ENCODE results near the gene ADCK1. TPM values are rescaled to one million over a fixed set of nuclear protein-coding genes. Genes with fewer than 3 reads are reported as not detected.

Gene ADCK1
- total and polyA plus RNA-seq, 2 of the 13 experiments (the other 11 are each of a cell fraction or from before 2014, with no cell fraction given), result 3.9 to 6.3 TPM

GRCh38 chr14:77760381-77761204 is 39.3 kb upstream of the ADCK1 start, which contains the start of gene SNW1 (continued):
- TF ChIP-seq ZBTB42 (CRISPR knock-in tag; IDR thresholded peaks at IDR 0.05) (no peak), HNRNPUL1 (IDR thresholded peaks at IDR 0.05; ENCODE audit: low read depth, low read length) (no peak), ZNF644 (CRISPR knock-in tag; IDR thresholded peaks at IDR 0.05; ENCODE audit: low read depth) (no peak), ZNF761 (CRISPR knock-in tag; conservative IDR thresholded peaks at IDR 0.05) (0 out of 2 replicates have a peak, but pooled peaks have one; percentile 53), KMT2A (CRISPR knock-in tag; IDR thresholded peaks at IDR 0.05) (peak; percentile 53; the same call in 1 of the 2 replicates), ZKSCAN5 (CRISPR knock-in tag; IDR thresholded peaks at IDR 0.05) (no peak), ZNF335 (CRISPR knock-in tag; IDR thresholded peaks at IDR 0.05) (peak; percentile 74; the same call in 1 of the 2 replicates), DNMT1 (CRISPR knock-in tag; IDR thresholded peaks at IDR 0.05) (0 out of 2 replicates have a peak, but pooled peaks have one; percentile 51), POGK (CRISPR knock-in tag; conservative IDR thresholded peaks at IDR 0.05) (peak; percentile 39; the same call in 1 of the 2 replicates), ZFP37 (CRISPR knock-in tag; IDR thresholded peaks at IDR 0.05; ENCODE audit: borderline replicate concordance) (no peak), POLR2G (IDR thresholded peaks at IDR 0.05; ENCODE audit: low read depth, low read length) (peak; percentile 89), CENPT (CRISPR knock-in tag; IDR thresholded peaks at IDR 0.05; ENCODE audit: low read depth) (no peak), HIC2 (CRISPR knock-in tag; IDR thresholded peaks at IDR 0.05; ENCODE audit: low read depth) (no peak), SP1 (IDR thresholded peaks at IDR 0.05) (no peak), SP1 (CRISPR knock-in tag; IDR thresholded peaks at IDR 0.05) (no peak; the same call in 1 of the 2 replicates), IRF2 (CRISPR knock-in tag; IDR thresholded peaks at IDR 0.05) (peak; percentile 50), ZNF12 (CRISPR knock-in tag; IDR thresholded peaks at IDR 0.05) (no peak), ZBTB20 (CRISPR knock-in tag; IDR thresholded peaks at IDR 0.05; ENCODE audit: borderline replicate concordance, low read depth) (no peak), YY1 (IDR thresholded peaks at IDR 0.05; ENCODE audit: insufficient read depth, insufficient replicate concordance, low read depth, low read length) (peak; percentile 93), NFE2 (CRISPR knock-in tag; IDR thresholded peaks at IDR 0.05) (no peak), ASH2L (IDR thresholded peaks at IDR 0.05; ENCODE audit: insufficient read length, low read depth, low read length) (peak; percentile 90), ZFP90 (CRISPR knock-in tag; IDR thresholded peaks at IDR 0.05; ENCODE audit: borderline replicate concordance) (no peak), ZNF124 (CRISPR knock-in tag; IDR thresholded peaks at IDR 0.05) (peak; percentile 77; the same call in 1 of the 2 replicates), ONECUT2 (CRISPR knock-in tag; IDR thresholded peaks at IDR 0.05) (no peak), ZNF292 (CRISPR knock-in tag; IDR thresholded peaks at IDR 0.05; ENCODE audit: borderline replicate concordance, low read depth) (no peak), ARHGAP35 (CRISPR knock-in tag; IDR thresholded peaks at IDR 0.05; ENCODE audit: borderline replicate concordance) (0 out of 2 replicates have a peak, but pooled peaks have one; percentile 67), MXD4 (CRISPR knock-in tag; IDR thresholded peaks at IDR 0.05) (peak; percentile 48; the same call in 1 of the 2 replicates), MAZ (IDR thresholded peaks at IDR 0.05; ENCODE audit: borderline replicate concordance, low read depth, low read length) (no peak), MAZ (CRISPR knock-in tag; IDR thresholded peaks at IDR 0.05; ENCODE audit: low read depth) (no peak)

Data from HepG2 (cell line).